Measurements from ENCODE around the gene PLXND1.

GRCh38 chr3:129602730-129603560 lies 3.5 kb downstream of the PLXND1 start:
- TF ChIP-seq EZH2 (IDR thresholded peaks at IDR 0.05; ENCODE audit: borderline replicate concordance, insufficient read depth, low read depth, low read length, poor library complexity, severe bottlenecking), result no peak
- TF ChIP-seq, protein P1, sequence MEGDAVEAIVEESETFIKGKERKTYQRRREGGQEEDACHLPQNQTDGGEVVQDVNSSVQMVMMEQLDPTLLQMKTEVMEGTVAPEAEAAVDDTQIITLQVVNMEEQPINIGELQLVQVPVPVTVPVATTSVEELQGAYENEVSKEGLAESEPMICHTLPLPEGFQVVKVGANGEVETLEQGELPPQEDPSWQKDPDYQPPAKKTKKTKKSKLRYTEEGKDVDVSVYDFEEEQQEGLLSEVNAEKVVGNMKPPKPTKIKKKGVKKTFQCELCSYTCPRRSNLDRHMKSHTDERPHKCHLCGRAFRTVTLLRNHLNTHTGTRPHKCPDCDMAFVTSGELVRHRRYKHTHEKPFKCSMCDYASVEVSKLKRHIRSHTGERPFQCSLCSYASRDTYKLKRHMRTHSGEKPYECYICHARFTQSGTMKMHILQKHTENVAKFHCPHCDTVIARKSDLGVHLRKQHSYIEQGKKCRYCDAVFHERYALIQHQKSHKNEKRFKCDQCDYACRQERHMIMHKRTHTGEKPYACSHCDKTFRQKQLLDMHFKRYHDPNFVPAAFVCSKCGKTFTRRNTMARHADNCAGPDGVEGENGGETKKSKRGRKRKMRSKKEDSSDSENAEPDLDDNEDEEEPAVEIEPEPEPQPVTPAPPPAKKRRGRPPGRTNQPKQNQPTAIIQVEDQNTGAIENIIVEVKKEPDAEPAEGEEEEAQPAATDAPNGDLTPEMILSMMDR (IDR thresholded peaks at IDR 0.05), result no peak
